ENCODE measurements around the gene RPS10.
A peak's percentile ranks its signal among the peaks of the same experiment; 100 is the strongest.

RPS10 gene

GRCh38 chr6:34447386-34447785, 21.5 kb upstream of the RPS10 start:
- Histone ChIP-seq H3K27ac (ENCODE audit: low read length) (no peak overlapping the region), H4K20me1 (ENCODE audit: insufficient read depth, low read length) (no peaks in the 10 kb centered on the region), H3K79me2 (ENCODE audit: insufficient read depth, low read length) (no peaks in the 10 kb centered on the region)

GRCh38 chr6:34445313-34445860, 19.5 kb upstream of the RPS10 start:
- H3K27ac ChIP-seq (ENCODE audit: low read length) = no peak overlapping the region
- H4K20me1 ChIP-seq (ENCODE audit: insufficient read depth, low read length) = no peaks in the 10 kb centered on the region
- no peak overlapping the region for H3K4me2 ChIP-seq (ENCODE audit: insufficient read depth, low read length)
- no peak for ATAC-seq (ENCODE audit: insufficient read depth, low read depth)
- TF ChIP-seq CTCF (IDR thresholded peaks at IDR 0.05; ENCODE audit: borderline replicate concordance, extremely low read depth, low read length, poor library complexity, severe bottlenecking) = no peak
- no peak for TF ChIP-seq EZH2 (IDR thresholded peaks at IDR 0.05; ENCODE audit: borderline replicate concordance, low read depth, low read length, severe bottlenecking)
- H3K36me3 ChIP-seq (ENCODE audit: insufficient read depth, low read length) = no peaks in the 10 kb centered on the region
- no peak for DNase-seq
- H3K27me3 ChIP-seq (ENCODE audit: insufficient read depth, low read length, poor library complexity) = no peaks in the 10 kb centered on the region
- H2AFZ ChIP-seq (ENCODE audit: low read depth, low read length) = no peak overlapping the region
- no peaks in the 10 kb centered on the region for H3K9me3 ChIP-seq (ENCODE audit: insufficient read depth, low read length, severe bottlenecking)
- no peaks in the 10 kb centered on the region for H3K79me2 ChIP-seq (ENCODE audit: insufficient read depth, low read length)
- no peak overlapping the region for H3K9ac ChIP-seq (ENCODE audit: low read depth, low read length)
- H3K4me1 ChIP-seq (ENCODE audit: insufficient read depth, low read length) = peaks cover 4% of the 10 kb centered on the region; the same call in 1 of the 2 replicates
- no peak overlapping the region for H3K4me3 ChIP-seq (ENCODE audit: low read depth in 1 of 2, low read length in 2 of 2)

More at GRCh38 chr6:34447386-34447785, 21.5 kb upstream of the RPS10 start:
- Histone ChIP-seq H3K36me3 (ENCODE audit: insufficient read depth, low read length) (no peaks in the 10 kb centered on the region), H3K9ac (ENCODE audit: low read depth, low read length) (no peak overlapping the region), H3K4me1 (ENCODE audit: insufficient read depth, low read length) (no peaks in the 10 kb centered on the region), H3K4me3 (ENCODE audit: low read depth in 1 of 2, low read length in 2 of 2) (no peak overlapping the region), H2AFZ (ENCODE audit: low read depth, low read length) (no peak overlapping the region), H3K9me3 (ENCODE audit: insufficient read depth, low read length, severe bottlenecking) (no peaks in the 10 kb centered on the region), H3K27me3 (ENCODE audit: insufficient read depth, low read length, poor library complexity) (peaks cover 6% of the 10 kb centered on the region), H3K4me2 (ENCODE audit: insufficient read depth, low read length) (no peak overlapping the region)
- ATAC-seq (ENCODE audit: insufficient read depth, low read depth) (no peak), DNase-seq (no peak)
- TF ChIP-seq CTCF (IDR thresholded peaks at IDR 0.05; ENCODE audit: borderline replicate concordance, extremely low read depth, low read length, poor library complexity, severe bottlenecking) = no peak
- TF ChIP-seq EZH2 (IDR thresholded peaks at IDR 0.05; ENCODE audit: borderline replicate concordance, low read depth, low read length, severe bottlenecking) = no peak

- Histone ChIP-seq H4K20me1 (ENCODE audit: insufficient read depth, low read length) (no peaks in the 10 kb centered on the region), H3K79me2 (ENCODE audit: insufficient read depth, low read length) (no peaks in the 10 kb centered on the region), H3K9ac (ENCODE audit: low read depth, low read length) (no peak overlapping the region), H3K27ac (ENCODE audit: low read length) (no peak overlapping the region), H3K9me3 (ENCODE audit: insufficient read depth, low read length, severe bottlenecking) (no peaks in the 10 kb centered on the region), H3K4me1 (ENCODE audit: insufficient read depth, low read length) (peaks cover 4% of the 10 kb centered on the region; the same call in 1 of the 2 replicates), H3K36me3 (ENCODE audit: insufficient read depth, low read length) (no peaks in the 10 kb centered on the region), H2AFZ (ENCODE audit: low read depth, low read length) (no peak overlapping the region), H3K27me3 (ENCODE audit: insufficient read depth, low read length, poor library complexity) (no peaks in the 10 kb centered on the region), H3K4me2 (ENCODE audit: insufficient read depth, low read length) (no peak overlapping the region), H3K4me3 (ENCODE audit: low read depth in 1 of 2, low read length in 2 of 2) (no peak overlapping the region)
- peak; percentile 58 for ATAC-seq (ENCODE audit: insufficient read depth, low read depth)
- TF ChIP-seq CTCF (IDR thresholded peaks at IDR 0.05; ENCODE audit: borderline replicate concordance, extremely low read depth, low read length, poor library complexity, severe bottlenecking) (no peak), EZH2 (IDR thresholded peaks at IDR 0.05; ENCODE audit: borderline replicate concordance, low read depth, low read length, severe bottlenecking) (no peak)
- DNase-seq = peak; percentile 14
These were observed 15.7 kb upstream of the RPS10 start for GRCh38 chr6:34441526-34441925.
